Measurements from ENCODE around the gene PCDH9.

Gene PCDH9

GRCh38 chr13:66693656-66694055 lies 536.5 kb downstream of the PCDH9 start:
- Histone ChIP-seq H3K36me3 (ENCODE audit: low read length) (no peaks in the 10 kb centered on the region), H4K20me1 (ENCODE audit: low read depth, low read length) (no peaks in the 10 kb centered on the region), H3K9ac (ENCODE audit: low read length) (no peak overlapping the region), H3K4me3 (ENCODE audit: insufficient read depth, low read length, poor library complexity, severe bottlenecking) (no peak overlapping the region), H3K79me2 (ENCODE audit: insufficient read depth, low read length) (no peaks in the 10 kb centered on the region), H3K27me3 (ENCODE audit: low read length) (no peaks in the 10 kb centered on the region), H3K4me2 (ENCODE audit: low read depth, low read length, poor library complexity, severe bottlenecking) (no peak overlapping the region), H3F3A (ENCODE audit: insufficient read depth) (no peaks in the 10 kb centered on the region), H3K9me2 (replicated peaks; ENCODE audit: insufficient read depth, low read length) (no peaks in the 10 kb centered on the region), H3K27ac (ENCODE audit: low read depth, low read length) (no peak overlapping the region), H3K9me3 (ENCODE audit: insufficient read depth, low read length) (no peaks in the 10 kb centered on the region), H2AFZ (ENCODE audit: low read depth, low read length, severe bottlenecking) (peak overlapping the region; percentile 1)
- TF ChIP-seq CTCF (IDR thresholded peaks at IDR 0.05; ENCODE audit: insufficient read depth, low read length, poor library complexity, severe bottlenecking) (no peak), EZH2phosphoT487 (conservative IDR thresholded peaks at IDR 0.05; ENCODE audit: low read length) (no peak)

GRCh38 chr13:66691149-66691548 lies 539.0 kb downstream of the PCDH9 start:
- H3K79me2 ChIP-seq (ENCODE audit: insufficient read depth, low read length): no peaks in the 10 kb centered on the region
- H3K9me2 ChIP-seq (replicated peaks; ENCODE audit: insufficient read depth, low read length): no peaks in the 10 kb centered on the region
- no peak overlapping the region for H3K4me3 ChIP-seq (ENCODE audit: insufficient read depth, low read length, poor library complexity, severe bottlenecking)
- no peak overlapping the region for H3K9ac ChIP-seq (ENCODE audit: low read length)
- H3K27ac ChIP-seq (ENCODE audit: low read depth, low read length): no peak overlapping the region
- H3K27me3 ChIP-seq (ENCODE audit: low read length): no peaks in the 10 kb centered on the region
- no peaks in the 10 kb centered on the region; the same call in 1 of the 2 replicates for H3F3A ChIP-seq (ENCODE audit: insufficient read depth)
- TF ChIP-seq CTCF (IDR thresholded peaks at IDR 0.05; ENCODE audit: insufficient read depth, low read length, poor library complexity, severe bottlenecking): no peak
- TF ChIP-seq EZH2phosphoT487 (conservative IDR thresholded peaks at IDR 0.05; ENCODE audit: low read length): no peak
- H2AFZ ChIP-seq (ENCODE audit: low read depth, low read length, severe bottlenecking): no peak overlapping the region
- H4K20me1 ChIP-seq (ENCODE audit: low read depth, low read length): no peaks in the 10 kb centered on the region
- H3K4me2 ChIP-seq (ENCODE audit: low read depth, low read length, poor library complexity, severe bottlenecking): no peak overlapping the region
- no peaks in the 10 kb centered on the region for H3K36me3 ChIP-seq (ENCODE audit: low read length)
- peaks cover 1% of the 10 kb centered on the region; the same call in 1 of the 2 replicates for H3K9me3 ChIP-seq (ENCODE audit: insufficient read depth, low read length)

- H3K4me3 ChIP-seq (ENCODE audit: insufficient read depth, low read length, poor library complexity, severe bottlenecking): no peak overlapping the region
- H3K79me2 ChIP-seq (ENCODE audit: insufficient read depth, low read length): no peaks in the 10 kb centered on the region
- no peaks in the 10 kb centered on the region for H3K9me2 ChIP-seq (replicated peaks; ENCODE audit: insufficient read depth, low read length)
- H4K20me1 ChIP-seq (ENCODE audit: low read depth, low read length): no peaks in the 10 kb centered on the region
- H3K27me3 ChIP-seq (ENCODE audit: low read length): no peaks in the 10 kb centered on the region
- H3K27ac ChIP-seq (ENCODE audit: low read depth, low read length): peak overlapping the region; percentile 62
- no peaks in the 10 kb centered on the region for H3K36me3 ChIP-seq (ENCODE audit: low read length)
- H3K4me2 ChIP-seq (ENCODE audit: low read depth, low read length, poor library complexity, severe bottlenecking): peak overlapping the region; percentile 61
- peak overlapping the region; percentile 81 for H2AFZ ChIP-seq (ENCODE audit: low read depth, low read length, severe bottlenecking)
- TF ChIP-seq CTCF (IDR thresholded peaks at IDR 0.05; ENCODE audit: insufficient read depth, low read length, poor library complexity, severe bottlenecking) (peak; percentile 52), EZH2phosphoT487 (conservative IDR thresholded peaks at IDR 0.05; ENCODE audit: low read length) (no peak)
- peaks cover 16% of the 10 kb centered on the region; the same call in 1 of the 2 replicates for H3K9me3 ChIP-seq (ENCODE audit: insufficient read depth, low read length)
- H3K9ac ChIP-seq (ENCODE audit: low read length): peak overlapping the region; percentile 21
- H3F3A ChIP-seq (ENCODE audit: insufficient read depth): no peaks in the 10 kb centered on the region; the same call in 1 of the 2 replicates
Observed at GRCh38 chr13:66689628-66690027, 540.5 kb downstream of the PCDH9 start.

Measured in SU-DHL-6 (cell line).